Measurements from ENCODE around the gene NDST1.

GRCh38 chr5:150520747-150521521 is 13.0 kb downstream of the NDST1 start:
- no peak for TF ChIP-seq CTCF (conservative IDR thresholded peaks at IDR 0.05)
- no peak for TF ChIP-seq ZFX (IDR thresholded peaks at IDR 0.05)
